Measurements from ENCODE around the gene ECT2. TPM values are rescaled to one million over a fixed set of nuclear protein-coding genes. Genes with fewer than 3 reads are reported as not detected.

The ECT2 gene
- polyA plus RNA-seq, 1 of the 3 experiments (the other 2 are of a cell fraction), result 8.6 TPM

- Histone ChIP-seq H3K9me2 (no peaks in the 10 kb centered on the region), H3F3A (replicated peaks; ENCODE audit: insufficient read depth) (no peaks in the 10 kb centered on the region), H3K27me3 (ENCODE audit: insufficient read depth) (no peaks in the 10 kb centered on the region), H2AFZ (ENCODE audit: low read depth) (no peak overlapping the region), H3K9ac (no peak overlapping the region), H3K36me3 (replicated peaks in 1 of 2; ENCODE audit: control insufficient read depth in 1 of 2, insufficient read depth in 2 of 2, low read length in 1 of 2) (peaks cover 0 to 4% of the 10 kb centered on the region in 2 experiments), H3K27ac (ENCODE audit: low read depth in 2 of 2, low read length in 1 of 2) (no peak overlapping the region), H4K20me1 (ENCODE audit: insufficient read depth) (no peaks in the 10 kb centered on the region), H3K9me3 (no peaks in the 10 kb centered on the region), H3K4me3 (ENCODE audit: low read depth in 2 of 2, low read length in 1 of 2) (no peak overlapping the region), H3K4me1 (ENCODE audit: control insufficient read depth in 1 of 2, insufficient read depth in 2 of 2, low read depth in 1 of 2, low read length in 1 of 2) (no peaks in the 10 kb centered on the region), H3K4me2 (no peak overlapping the region), H3K79me2 (ENCODE audit: insufficient read depth) (peaks cover 93% of the 10 kb centered on the region)
- DNase-seq, result no peak
- 23% methylated on average over 1 of the region's 1 CpG for WGBS (ENCODE audit: low lambda C conversion rate)
- POLR2A ChIA-PET, result no interaction called here
- no peak for TF ChIP-seq PBX3 (IDR thresholded peaks at IDR 0.05)
- no peak for TF ChIP-seq SIN3A (IDR thresholded peaks at IDR 0.05; ENCODE audit: borderline replicate concordance, low read depth, low read length)
- TF ChIP-seq MEF2A (IDR thresholded peaks at IDR 0.05; ENCODE audit: borderline replicate concordance, low read depth), result no peak
- TF ChIP-seq REST (IDR thresholded peaks at IDR 0.05; ENCODE audit: low read depth, low read length), result no peak
- TF ChIP-seq MAX (IDR thresholded peaks at IDR 0.05; ENCODE audit: low read depth), result no peak
- no peak for TF ChIP-seq SMC3 (IDR thresholded peaks at IDR 0.05; ENCODE audit: low read depth, low read length)
- no peak for TF ChIP-seq NRF1 (IDR thresholded peaks at IDR 0.05; ENCODE audit: low read depth, low read length)
- TF ChIP-seq, protein P1, sequence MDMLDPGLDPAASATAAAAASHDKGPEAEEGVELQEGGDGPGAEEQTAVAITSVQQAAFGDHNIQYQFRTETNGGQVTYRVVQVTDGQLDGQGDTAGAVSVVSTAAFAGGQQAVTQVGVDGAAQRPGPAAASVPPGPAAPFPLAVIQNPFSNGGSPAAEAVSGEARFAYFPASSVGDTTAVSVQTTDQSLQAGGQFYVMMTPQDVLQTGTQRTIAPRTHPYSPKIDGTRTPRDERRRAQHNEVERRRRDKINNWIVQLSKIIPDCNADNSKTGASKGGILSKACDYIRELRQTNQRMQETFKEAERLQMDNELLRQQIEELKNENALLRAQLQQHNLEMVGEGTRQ (IDR thresholded peaks at IDR 0.05; ENCODE audit: borderline replicate concordance, low read depth, low read length), result no peak
- TF ChIP-seq TAF1 (IDR thresholded peaks at IDR 0.05; ENCODE audit: borderline replicate concordance, low read depth, low read length), result no peak
- TF ChIP-seq EZH2phosphoT487 (IDR thresholded peaks at IDR 0.05; ENCODE audit: borderline replicate concordance, low read depth), result no peak
- no peak for TF ChIP-seq RCOR1 (IDR thresholded peaks at IDR 0.05; ENCODE audit: low read length)
- TF ChIP-seq IRF3 (IDR thresholded peaks at IDR 0.05; ENCODE audit: low read depth, low read length), result no peak
- no peak for TF ChIP-seq EP300 (IDR thresholded peaks at IDR 0.05; ENCODE audit: borderline replicate concordance in 1 of 2, low read depth in 1 of 2, low read length in 1 of 2)
- TF ChIP-seq TCF12 (IDR thresholded peaks at IDR 0.05), result no peak
- no peak for TF ChIP-seq POLR2AphosphoS5 (IDR thresholded peaks at IDR 0.05; ENCODE audit: low read depth, low read length)
- no peak for TF ChIP-seq USF1 (IDR thresholded peaks at IDR 0.05; ENCODE audit: borderline replicate concordance, low read depth)
- TF ChIP-seq, protein P2, sequence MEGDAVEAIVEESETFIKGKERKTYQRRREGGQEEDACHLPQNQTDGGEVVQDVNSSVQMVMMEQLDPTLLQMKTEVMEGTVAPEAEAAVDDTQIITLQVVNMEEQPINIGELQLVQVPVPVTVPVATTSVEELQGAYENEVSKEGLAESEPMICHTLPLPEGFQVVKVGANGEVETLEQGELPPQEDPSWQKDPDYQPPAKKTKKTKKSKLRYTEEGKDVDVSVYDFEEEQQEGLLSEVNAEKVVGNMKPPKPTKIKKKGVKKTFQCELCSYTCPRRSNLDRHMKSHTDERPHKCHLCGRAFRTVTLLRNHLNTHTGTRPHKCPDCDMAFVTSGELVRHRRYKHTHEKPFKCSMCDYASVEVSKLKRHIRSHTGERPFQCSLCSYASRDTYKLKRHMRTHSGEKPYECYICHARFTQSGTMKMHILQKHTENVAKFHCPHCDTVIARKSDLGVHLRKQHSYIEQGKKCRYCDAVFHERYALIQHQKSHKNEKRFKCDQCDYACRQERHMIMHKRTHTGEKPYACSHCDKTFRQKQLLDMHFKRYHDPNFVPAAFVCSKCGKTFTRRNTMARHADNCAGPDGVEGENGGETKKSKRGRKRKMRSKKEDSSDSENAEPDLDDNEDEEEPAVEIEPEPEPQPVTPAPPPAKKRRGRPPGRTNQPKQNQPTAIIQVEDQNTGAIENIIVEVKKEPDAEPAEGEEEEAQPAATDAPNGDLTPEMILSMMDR (IDR thresholded peaks at IDR 0.05), result no peak
- TF ChIP-seq YY1 (IDR thresholded peaks at IDR 0.05; ENCODE audit: low read depth), result no peak
- no peak for TF ChIP-seq GABPA (IDR thresholded peaks at IDR 0.05; ENCODE audit: low read depth)
- CTCF ChIA-PET, result interaction anchor here (1.8 to 2.0 kb wide), 2 partner anchors 31 to 46 kb away, joined by 4 to 8 read pairs; partner anchors contain the start of gene ECT2
Observed at GRCh38 chr3:172704001-172704400, 46.5 kb upstream of the ECT2 start.
